Cerebellar cortex (tissue), 1 donor: Measurements from ENCODE around the gene RLN3.
A peak's percentile ranks its signal among the peaks of the same experiment; 100 is the strongest.

Experiments
- DNase-seq: peaks from one replicate; pipeline ENCODE4 v3.0.0-alpha.2; 2015; ENCODE audit warnings: low spot score

The RLN3 gene

GRCh38 chr19:14054099-14054498 lies 26.2 kb downstream of the RLN3 start:
- no peak for DNase-seq

- no peak for DNase-seq
These were observed 26.8 kb downstream of the RLN3 start for GRCh38 chr19:14054721-14055120.

GRCh38 chr19:14055396-14055795 lies 27.4 kb downstream of the RLN3 start:
- DNase-seq: no peak

GRCh38 chr19:14056069-14056666 lies 28.2 kb downstream of the RLN3 start:
- DNase-seq: no peak

- DNase-seq: no peak
These were observed 28.9 kb downstream of the RLN3 start for GRCh38 chr19:14056741-14057356.

GRCh38 chr19:14058182-14059092 lies 30.5 kb downstream of the RLN3 start:
- DNase-seq: no peak

- no peak for DNase-seq
These were observed 31.1 kb downstream of the RLN3 start for GRCh38 chr19:14059093-14059480.

- DNase-seq: no peak
These were observed 31.8 kb downstream of the RLN3 start for GRCh38 chr19:14059652-14060155.

- DNase-seq: no peak
These were observed 33.3 kb downstream of the RLN3 start for GRCh38 chr19:14061081-14061749.

- no peak for DNase-seq
These were observed 34.0 kb downstream of the RLN3 start, which contains the start of gene PALM3 for GRCh38 chr19:14061751-14062557. PALM3 (minus strand) TSS chr19:14062076; CDS start chr19:14061980, 96 bp downstream.

GRCh38 chr19:14062558-14062855 lies 34.6 kb downstream of the RLN3 start:
- DNase-seq: no peak

GRCh38 chr19:14063105-14063504 lies 35.2 kb downstream of the RLN3 start:
- no peak for DNase-seq

GRCh38 chr19:14066134-14066533 lies 38.2 kb downstream of the RLN3 start:
- DNase-seq: no peak

- no peak for DNase-seq
These were observed 42.5 kb downstream of the RLN3 start for GRCh38 chr19:14070268-14071050.

GRCh38 chr19:14072535-14073260 lies 44.8 kb downstream of the RLN3 start, which contains the start of gene MISP3:
MISP3 (plus strand) TSS chr19:14072786; CDS start chr19:14073310, 524 bp downstream.
- peak; percentile 60 for DNase-seq

GRCh38 chr19:14073261-14073924 lies 45.4 kb downstream of the RLN3 start:
- peak; percentile 69 for DNase-seq

GRCh38 chr19:14073925-14074838 lies 46.2 kb downstream of the RLN3 start:
- DNase-seq: peak; percentile 42

GRCh38 chr19:14078411-14078810 lies 50.5 kb downstream of the RLN3 start:
- DNase-seq: no peak
